Astrocyte (in vitro differentiated cells and primary cell): ENCODE results near the gene PLPP1. TPM values are rescaled to one million over a fixed set of nuclear protein-coding genes. Genes with fewer than 3 reads are reported as not detected.
A peak's percentile ranks its signal among the peaks of the same experiment; 100 is the strongest.

Experiments used
- DNase-seq: peaks from one replicate; pipeline ENCODE4 v3.0.0-alpha.2; 2010; ENCODE audit warnings: low read depth
- FAIRE-seq: peaks from 2 replicates; lab custom pipeline; 2011; peaks lifted over from hg19 to GRCh38; lab: Jason Lieb, UNC
- H2AFZ ChIP-seq: 2 replicates; pipeline ENCODE4 v1.6.0; 2012; ENCODE audit warnings: low read depth, low read length, inconsistent platforms
- H3K27ac ChIP-seq: 2 replicates; pipeline ENCODE4 v1.5.1; 2011; ENCODE audit warnings: low read depth, low read length, inconsistent platforms
- H3K27me3 ChIP-seq: 2 replicates; pipeline ENCODE4 v1.6.0; 2011; ENCODE audit warnings: low read length, inconsistent platforms; ENCODE audit not compliant: insufficient read depth
- H3K36me3 ChIP-seq: 2 replicates; pipeline ENCODE4 v1.5.1; 2011; ENCODE audit warnings: low read length, inconsistent platforms; ENCODE audit not compliant: insufficient read depth
- H3K4me1 ChIP-seq: 2 replicates; pipeline ENCODE4 v1.5.1; 2011; ENCODE audit warnings: low read length, inconsistent platforms; ENCODE audit not compliant: insufficient read depth
- H3K4me2 ChIP-seq: 2 replicates; pipeline ENCODE4 v1.6.0; 2012; ENCODE audit warnings: low read length, inconsistent platforms
- H3K4me3 ChIP-seq: 2 replicates; pipeline ENCODE4 v1.5.1; 2011; ENCODE audit warnings: low read depth, mild to moderate bottlenecking, low read length, inconsistent platforms; ENCODE audit not compliant: insufficient read depth
- H3K79me2 ChIP-seq: 2 replicates; pipeline ENCODE4 v1.6.0; 2012; ENCODE audit warnings: mild to moderate bottlenecking, low read length, inconsistent platforms; ENCODE audit not compliant: insufficient read depth
- H3K9ac ChIP-seq: 2 replicates; pipeline ENCODE4 v1.6.0; 2012; ENCODE audit warnings: mild to moderate bottlenecking, low read length, inconsistent platforms
- H3K9me3 ChIP-seq: 2 replicates; pipeline ENCODE4 v1.5.1; 2012; ENCODE audit warnings: low read depth, mild to moderate bottlenecking, low read length, inconsistent platforms; ENCODE audit not compliant: insufficient read depth
- H4K20me1 ChIP-seq: 2 replicates; pipeline ENCODE4 v1.6.0; 2012; ENCODE audit warnings: low read length, inconsistent platforms; ENCODE audit not compliant: insufficient read depth
- H3K27ac Mint-ChIP-seq: one replicate; pipeline ENCODE4 v1.8.0; 2021; ENCODE audit warnings: mild to moderate bottlenecking, mixed read lengths; ENCODE audit not compliant: unreplicated experiment
- H3K27me3 Mint-ChIP-seq: one replicate; pipeline ENCODE4 v1.8.0; 2021; ENCODE audit warnings: low read depth, mixed read lengths; ENCODE audit not compliant: unreplicated experiment
- H3K36me3 Mint-ChIP-seq: one replicate; pipeline ENCODE4 v1.8.0; 2021; ENCODE audit warnings: low read depth, mixed read lengths; ENCODE audit not compliant: unreplicated experiment
- H3K4me1 Mint-ChIP-seq: one replicate; pipeline ENCODE4 v1.8.0; 2021; ENCODE audit warnings: low read depth, mixed read lengths; ENCODE audit not compliant: unreplicated experiment
- H3K4me3 Mint-ChIP-seq: one replicate; pipeline ENCODE4 v1.8.0; 2021; ENCODE audit warnings: mild to moderate bottlenecking, moderate library complexity, mixed read lengths; ENCODE audit not compliant: unreplicated experiment
- H3K9me3 Mint-ChIP-seq: one replicate; pipeline ENCODE4 v1.8.0; 2021; ENCODE audit warnings: mild to moderate bottlenecking, mixed read lengths; ENCODE audit not compliant: unreplicated experiment
- EZH2 ChIP-seq: IDR thresholded peaks from 2 replicates; pipeline ENCODE4 v1.6.1; 2012; ENCODE audit warnings: mild to moderate bottlenecking, low read length, inconsistent platforms; ENCODE audit not compliant: insufficient read depth
- total RNA-seq: library from RNA; stranded (reverse); gene quantifications from 2 replicates; pipeline ENCODE4 v1.2.1, GENCODE V29; 2021
- TF ChIP-seq, protein P1 (sequence below): IDR thresholded peaks from 2 replicates; pipeline ENCODE4 v1.5.1; 2011; ENCODE audit warnings: low read depth, mild to moderate bottlenecking, inconsistent platforms, low read length, moderate library complexity; ENCODE audit not compliant: insufficient read depth

The PLPP1 gene
- total RNA-seq, 1 donor from 2014 or later, result 56.3 TPM

DNA sequence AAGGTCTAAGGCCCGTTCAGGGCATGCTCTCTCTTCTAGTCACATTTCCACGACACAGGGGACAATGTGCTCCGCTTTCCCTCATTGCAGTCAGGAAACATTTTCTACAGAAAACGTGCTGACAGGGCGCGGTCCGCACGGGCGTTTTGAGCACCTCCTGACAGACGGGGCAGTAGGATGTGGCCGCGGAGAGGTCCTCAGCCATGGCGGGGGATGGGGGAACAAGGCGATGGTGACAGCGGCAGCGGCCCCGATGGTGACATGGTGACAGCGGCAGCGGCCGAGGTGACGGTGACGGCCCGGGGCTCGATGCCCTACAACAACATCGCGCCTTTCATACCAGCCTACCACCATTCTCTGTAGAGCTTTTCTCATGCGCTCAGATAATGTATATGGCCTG is 4.1 kb downstream of the PLPP1 start:
- Histone ChIP-seq H3K36me3 (no peaks in the 10 kb centered on the region), H3K27ac (no peak overlapping the region), H3K4me2 (no peak overlapping the region), H3K27me3 (no peaks in the 10 kb centered on the region), H3K79me2 (peaks cover 42% of the 10 kb centered on the region), H3K4me1 (peaks cover 11% of the 10 kb centered on the region), H2AFZ (no peak overlapping the region), H3K4me3 (no peak overlapping the region), H3K9ac (no peak overlapping the region), H3K9me3 (no peaks in the 10 kb centered on the region), H4K20me1 (peaks cover 16% of the 10 kb centered on the region)
- no peak overlapping the region for H3K27ac Mint-ChIP-seq
- H3K4me1 Mint-ChIP-seq, result peaks cover 6% of the 10 kb centered on the region
- no peak overlapping the region for H3K4me3 Mint-ChIP-seq
- DNase-seq, result no peak
- TF ChIP-seq, protein P1, sequence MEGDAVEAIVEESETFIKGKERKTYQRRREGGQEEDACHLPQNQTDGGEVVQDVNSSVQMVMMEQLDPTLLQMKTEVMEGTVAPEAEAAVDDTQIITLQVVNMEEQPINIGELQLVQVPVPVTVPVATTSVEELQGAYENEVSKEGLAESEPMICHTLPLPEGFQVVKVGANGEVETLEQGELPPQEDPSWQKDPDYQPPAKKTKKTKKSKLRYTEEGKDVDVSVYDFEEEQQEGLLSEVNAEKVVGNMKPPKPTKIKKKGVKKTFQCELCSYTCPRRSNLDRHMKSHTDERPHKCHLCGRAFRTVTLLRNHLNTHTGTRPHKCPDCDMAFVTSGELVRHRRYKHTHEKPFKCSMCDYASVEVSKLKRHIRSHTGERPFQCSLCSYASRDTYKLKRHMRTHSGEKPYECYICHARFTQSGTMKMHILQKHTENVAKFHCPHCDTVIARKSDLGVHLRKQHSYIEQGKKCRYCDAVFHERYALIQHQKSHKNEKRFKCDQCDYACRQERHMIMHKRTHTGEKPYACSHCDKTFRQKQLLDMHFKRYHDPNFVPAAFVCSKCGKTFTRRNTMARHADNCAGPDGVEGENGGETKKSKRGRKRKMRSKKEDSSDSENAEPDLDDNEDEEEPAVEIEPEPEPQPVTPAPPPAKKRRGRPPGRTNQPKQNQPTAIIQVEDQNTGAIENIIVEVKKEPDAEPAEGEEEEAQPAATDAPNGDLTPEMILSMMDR, result no peak
- no peak for TF ChIP-seq EZH2
- H3K27me3 Mint-ChIP-seq, result no peaks in the 10 kb centered on the region
- no peak for FAIRE-seq
- no peaks in the 10 kb centered on the region for H3K9me3 Mint-ChIP-seq
- peaks cover 8% of the 10 kb centered on the region for H3K36me3 Mint-ChIP-seq

DNA sequence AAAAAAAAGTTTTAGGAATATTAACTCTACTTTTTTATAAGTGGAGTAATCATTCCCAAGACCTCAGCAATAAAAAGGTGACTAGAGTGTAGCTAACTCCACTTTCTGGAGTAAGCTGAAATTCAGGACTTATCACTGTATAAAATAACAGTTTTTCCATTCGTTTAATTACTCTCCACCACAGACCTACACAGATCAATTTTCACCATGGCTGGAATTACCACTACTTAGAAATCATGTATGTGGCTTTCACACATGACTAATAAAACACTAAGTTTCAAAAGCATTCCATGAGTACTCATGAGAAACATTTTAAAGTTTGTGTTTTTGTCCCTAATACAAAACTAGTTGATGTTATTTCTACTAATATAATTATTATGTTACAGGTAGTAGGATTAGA is 9.9 kb downstream of the PLPP1 start:
- Histone ChIP-seq H3K9me3 (no peaks in the 10 kb centered on the region), H3K9ac (no peak overlapping the region), H3K79me2 (peaks cover 13% of the 10 kb centered on the region), H2AFZ (no peak overlapping the region), H3K27me3 (no peaks in the 10 kb centered on the region), H3K4me1 (no peaks in the 10 kb centered on the region), H4K20me1 (peaks cover 20% of the 10 kb centered on the region), H3K36me3 (no peaks in the 10 kb centered on the region), H3K4me3 (no peak overlapping the region), H3K27ac (no peak overlapping the region), H3K4me2 (no peak overlapping the region)
- FAIRE-seq, result peak; percentile 9
- DNase-seq, result no peak
- Mint-ChIP-seq H3K27me3 (no peaks in the 10 kb centered on the region), H3K36me3 (no peaks in the 10 kb centered on the region), H3K9me3 (no peaks in the 10 kb centered on the region), H3K4me1 (peaks cover 10% of the 10 kb centered on the region), H3K27ac (no peak overlapping the region), H3K4me3 (no peak overlapping the region)
- no peak for TF ChIP-seq EZH2
- TF ChIP-seq, protein P1, result no peak

DNA sequence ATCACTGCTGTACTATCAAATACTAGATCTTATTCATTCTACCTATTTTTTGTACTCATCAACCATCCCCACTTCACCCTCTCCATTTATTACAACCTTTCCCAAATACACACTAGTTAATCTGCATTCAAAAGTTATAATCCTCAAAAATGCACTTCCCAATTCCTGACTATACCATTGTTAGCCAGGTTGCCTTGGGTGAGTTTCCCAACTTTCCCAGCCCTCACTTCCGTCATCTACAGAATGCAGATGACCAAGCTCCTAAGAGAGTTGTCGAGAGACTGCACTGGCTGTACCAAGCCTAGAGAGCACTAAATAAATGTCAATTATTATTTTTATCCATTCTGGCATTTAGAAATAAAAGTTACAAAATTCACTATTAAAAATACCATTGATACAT is 11.5 kb downstream of the PLPP1 start:
- Mint-ChIP-seq H3K4me3 (no peak overlapping the region), H3K9me3 (no peaks in the 10 kb centered on the region), H3K4me1 (peaks cover 10% of the 10 kb centered on the region), H3K36me3 (peaks cover 5% of the 10 kb centered on the region), H3K27me3 (no peaks in the 10 kb centered on the region), H3K27ac (no peak overlapping the region)
- Histone ChIP-seq H3K4me3 (no peak overlapping the region), H3K4me2 (no peak overlapping the region), H3K27me3 (no peaks in the 10 kb centered on the region), H3K79me2 (peaks cover 13% of the 10 kb centered on the region), H3K36me3 (no peaks in the 10 kb centered on the region), H3K4me1 (no peaks in the 10 kb centered on the region), H3K9me3 (no peaks in the 10 kb centered on the region), H3K27ac (no peak overlapping the region), H3K9ac (no peak overlapping the region), H4K20me1 (peaks cover 20% of the 10 kb centered on the region), H2AFZ (no peak overlapping the region)
- TF ChIP-seq, protein P1, result no peak
- TF ChIP-seq EZH2, result no peak
- DNase-seq, result no peak
- FAIRE-seq, result no peak
